HG03342 (cell line): ENCODE data around the gene LRRTM4.

ENCODE experiments used
- ATAC-seq: cut with Tn5 transposase; IDR thresholded peaks from one replicate; pipeline ENCODE4 v1.9.1; 2021; ENCODE audit warnings: mild to moderate bottlenecking, moderate library complexity; ENCODE audit not compliant: unreplicated experiment

The LRRTM4 gene

DNA sequence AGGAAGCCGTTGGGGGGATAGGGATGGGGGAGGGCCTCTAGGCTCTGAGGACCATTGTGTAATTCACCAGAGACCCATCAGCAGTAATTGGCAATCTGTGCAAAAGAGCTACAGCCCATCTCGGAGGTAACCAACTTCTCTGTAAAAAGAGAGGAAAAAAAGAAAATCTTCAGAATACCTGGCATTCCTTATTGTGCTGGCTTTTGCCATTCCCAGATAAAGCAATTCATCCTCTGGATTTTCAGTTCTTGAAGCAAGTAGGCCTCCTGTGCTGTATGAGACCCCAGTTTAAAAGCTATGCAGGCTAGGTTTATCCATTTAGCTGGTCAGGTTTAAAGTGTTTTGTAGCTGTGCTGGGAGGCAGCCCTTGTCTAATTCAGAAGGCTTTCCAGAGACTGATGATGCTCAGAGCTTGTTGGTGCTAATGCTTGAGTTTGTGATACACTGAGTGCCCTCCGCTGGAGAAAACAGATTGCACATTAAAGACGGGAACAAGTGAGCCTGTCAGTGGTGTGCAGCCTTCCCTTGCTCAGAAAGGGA is at the start of gene LRRTM4:
LRRTM4 (minus strand) TSS at position 446 of the 540 bp plus-strand sequence.
- no peak for ATAC-seq

DNA sequence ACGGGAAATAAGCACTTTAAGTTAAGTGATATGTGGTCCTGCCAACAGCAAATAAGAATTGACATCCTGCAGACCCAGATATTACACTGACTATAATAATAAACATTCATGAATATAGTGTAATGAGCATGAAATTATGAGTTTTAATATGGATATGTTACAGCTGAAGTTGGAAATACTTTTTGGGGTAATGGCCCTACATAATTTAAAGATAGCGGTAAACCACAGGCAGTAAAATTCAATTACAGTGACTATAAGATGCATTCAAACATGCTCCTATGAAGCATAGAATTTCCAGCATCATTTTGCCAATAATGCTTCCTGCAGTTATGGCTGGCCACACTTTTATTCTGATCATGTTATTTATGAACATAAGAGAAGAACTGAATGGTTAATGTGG is 49.4 kb upstream of the LRRTM4 start:
- no peak for ATAC-seq

DNA sequence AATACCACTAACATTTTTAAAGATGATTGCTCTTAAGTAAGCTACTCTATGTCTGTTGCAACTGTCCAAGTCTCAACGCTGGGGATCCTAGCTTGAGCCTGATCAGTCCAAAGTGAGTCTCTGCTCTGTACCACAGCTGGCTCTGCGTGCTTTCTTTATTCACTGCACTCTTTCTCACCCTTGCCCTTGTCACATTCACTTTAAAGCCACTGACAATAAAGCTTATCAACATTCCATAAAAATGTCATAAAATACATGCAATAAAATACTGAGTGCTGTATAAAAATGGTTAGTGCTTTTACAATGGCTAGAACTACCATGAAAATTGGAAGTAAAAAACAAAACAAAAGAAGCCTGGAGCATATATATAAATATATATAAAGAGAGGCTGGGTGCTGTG is 45.5 kb upstream of the LRRTM4 start:
- no peak for ATAC-seq

DNA sequence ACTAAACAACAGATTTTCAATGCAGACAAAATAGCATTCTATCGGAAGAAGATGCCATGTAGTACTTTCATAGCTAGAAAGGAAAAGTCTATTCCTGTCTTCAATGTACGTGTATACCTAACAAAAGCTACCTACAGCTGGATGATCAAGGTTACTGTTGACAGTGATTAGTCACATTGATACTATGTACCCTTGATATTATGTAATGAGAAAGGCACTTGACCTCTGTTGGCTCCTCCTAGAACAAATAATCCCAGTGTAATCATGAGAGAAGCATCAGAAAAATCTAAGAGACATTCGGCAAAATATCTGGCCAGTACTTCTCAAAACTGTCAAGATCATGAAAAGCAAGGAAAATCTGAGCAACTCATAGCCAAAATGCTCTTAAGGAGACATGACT is 44.4 kb upstream of the LRRTM4 start:
- ATAC-seq = no peak

DNA sequence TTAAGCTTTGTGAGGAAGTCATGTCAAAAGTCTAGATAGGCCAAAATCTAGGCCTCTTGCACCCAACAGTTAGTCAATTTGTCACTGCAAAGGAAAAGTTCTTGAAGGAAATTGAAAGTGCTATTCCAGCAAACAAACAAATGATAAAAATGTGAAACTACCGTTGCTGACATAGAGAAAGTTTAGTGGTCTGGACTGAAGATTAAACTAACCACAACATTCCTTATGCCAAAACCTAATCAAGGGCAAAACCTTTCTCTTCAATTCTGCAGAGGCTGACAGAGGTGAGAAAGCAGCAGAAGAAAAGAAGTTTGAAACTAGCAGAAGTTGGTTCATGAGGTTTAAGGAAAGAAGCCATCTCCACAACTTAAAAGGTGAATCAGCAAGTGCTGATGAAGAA is 44.0 kb upstream of the LRRTM4 start:
- ATAC-seq = no peak

DNA sequence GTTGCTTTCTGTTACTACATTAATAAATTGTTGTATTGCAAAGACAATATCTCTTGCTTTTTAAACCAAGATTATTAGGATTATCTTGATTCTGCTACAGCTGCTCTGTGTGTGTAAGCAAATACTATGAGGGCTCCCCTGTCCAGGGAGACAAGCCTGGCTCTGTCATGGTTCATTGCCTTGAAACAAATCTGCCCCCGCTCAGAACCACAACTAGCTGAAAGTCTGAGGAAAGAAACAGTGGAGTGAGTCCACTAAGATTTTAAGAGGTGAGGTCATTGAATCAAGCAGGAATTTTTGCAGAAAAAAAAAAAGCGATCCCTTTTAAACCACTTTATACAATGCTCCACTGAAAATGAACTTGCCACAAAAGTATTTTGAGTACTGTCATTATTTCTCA is 30.8 kb upstream of the LRRTM4 start:
- no peak for ATAC-seq

DNA sequence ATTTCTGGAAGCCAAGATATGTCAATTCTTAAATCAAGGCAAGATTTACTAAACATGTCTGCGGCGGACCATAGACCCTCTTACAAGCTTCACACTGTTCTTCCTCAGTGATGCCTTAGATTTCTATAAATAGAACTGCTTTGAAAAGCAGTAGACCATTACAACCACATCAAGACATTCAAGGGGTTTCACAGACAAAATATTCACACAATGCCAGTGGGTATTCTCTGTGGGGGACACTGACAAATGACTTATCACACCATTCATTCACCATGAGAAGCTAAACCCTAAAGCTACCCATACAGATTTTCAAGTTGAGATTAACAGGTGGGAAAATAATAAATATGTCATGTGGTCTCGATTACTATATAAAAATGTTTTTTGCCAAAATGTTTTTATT is 15.9 kb upstream of the LRRTM4 start:
- no peak for ATAC-seq

DNA sequence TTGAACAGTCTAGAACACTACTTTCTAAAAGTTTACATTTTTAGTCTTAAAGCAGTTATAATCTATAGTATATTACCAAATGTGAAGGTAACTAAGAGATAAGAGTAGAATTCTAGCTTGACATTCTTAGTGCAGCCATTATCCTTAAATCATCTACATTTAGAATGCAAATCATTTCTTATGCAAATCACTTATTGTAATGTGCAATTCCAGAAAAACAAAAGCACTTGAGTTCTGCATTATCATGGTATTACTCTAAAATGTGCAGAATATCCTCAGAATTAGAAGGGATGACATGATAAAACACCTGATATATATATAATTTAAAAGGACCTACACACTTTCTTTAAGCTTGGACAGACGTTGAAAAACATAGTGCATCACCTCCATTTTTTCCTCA is 712 bp upstream of the LRRTM4 start:
- no peak for ATAC-seq

DNA sequence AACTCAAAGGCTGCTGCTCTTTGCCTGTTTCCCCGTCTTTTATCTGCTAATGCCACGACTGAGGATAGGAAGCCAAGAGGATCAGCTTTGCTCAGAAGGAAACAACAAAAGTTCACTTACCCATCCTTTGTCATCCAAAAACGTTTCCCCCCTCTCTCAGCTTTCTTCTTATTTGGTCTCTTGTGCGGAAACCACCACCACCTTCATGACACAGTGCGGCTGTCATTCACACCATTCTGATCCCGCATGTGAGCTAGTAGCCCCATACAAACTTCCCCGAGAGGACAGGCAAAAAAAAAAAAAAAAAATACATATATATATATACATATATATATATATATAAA is 656 bp downstream of the LRRTM4 start:
- ATAC-seq = no peak

DNA sequence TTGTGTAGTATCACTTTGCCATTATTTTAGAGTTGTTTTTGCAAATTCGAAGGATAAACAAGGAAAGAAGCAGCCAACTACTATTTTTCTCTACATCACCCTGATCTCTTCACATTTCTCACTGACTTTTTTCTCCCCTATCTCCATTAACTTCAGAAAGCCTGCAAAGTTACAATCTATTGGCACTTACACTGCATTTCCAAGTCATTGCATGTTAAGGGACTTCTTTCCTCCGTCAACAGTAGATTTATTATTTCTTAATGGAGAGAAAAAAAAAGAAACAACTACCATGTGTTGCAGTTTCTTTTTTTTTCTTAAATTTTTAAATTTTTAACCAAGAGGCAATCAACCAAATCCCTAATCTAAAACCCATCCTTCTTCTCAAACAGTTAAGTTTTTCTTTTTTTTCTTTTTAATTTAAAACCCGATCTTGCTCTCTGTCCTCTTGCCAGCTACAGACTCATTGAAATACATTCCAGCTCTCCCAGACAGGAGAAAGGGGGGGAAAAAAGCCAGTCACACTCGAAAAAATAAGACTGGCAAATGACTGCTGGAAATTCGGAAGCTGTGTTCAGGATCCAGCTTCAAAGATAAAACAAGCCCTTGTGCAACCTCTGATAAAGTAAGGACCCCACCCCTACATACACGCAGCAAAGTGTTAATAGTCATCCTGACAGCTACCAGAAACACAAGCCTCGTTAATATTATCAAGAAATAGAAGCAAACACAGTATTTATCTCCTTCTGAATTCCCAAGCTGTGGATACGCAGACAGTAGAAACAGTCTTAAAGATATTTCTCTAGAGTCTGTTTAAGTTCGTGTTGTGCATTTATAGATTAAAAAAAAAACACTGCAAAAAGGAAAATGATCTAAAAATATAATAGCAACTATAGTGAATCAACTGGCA is 1.3 kb downstream of the LRRTM4 start:
- no peak for ATAC-seq

DNA sequence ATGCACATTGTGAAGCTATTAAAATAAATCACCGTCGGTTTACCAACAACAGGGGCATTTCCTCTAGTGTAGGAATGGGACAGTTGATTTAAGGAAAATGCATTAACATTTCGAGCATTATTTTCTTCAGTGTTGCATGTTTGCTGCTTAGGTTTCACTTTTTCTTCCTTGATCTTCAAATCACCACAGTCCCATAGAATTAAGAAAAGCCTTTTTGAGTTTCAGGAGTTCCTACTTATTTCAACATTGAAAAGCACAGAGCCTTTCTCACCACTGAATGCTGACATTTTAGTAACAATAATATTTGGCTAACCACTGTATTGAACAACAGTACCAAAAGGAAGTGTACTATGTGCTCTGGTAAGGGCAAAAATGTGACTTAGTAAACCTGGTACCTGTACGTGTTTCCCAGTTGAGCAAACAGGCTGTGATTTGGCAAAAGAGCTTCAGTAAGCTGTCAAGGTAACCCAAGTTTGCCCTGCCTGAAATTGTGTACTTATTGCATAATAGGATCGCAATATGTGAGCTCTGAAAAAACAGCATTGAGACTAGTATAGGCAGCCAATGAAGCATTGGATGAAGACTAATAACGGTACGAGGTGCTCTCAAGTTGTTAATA is 2.2 kb downstream of the LRRTM4 start:
- ATAC-seq = no peak

DNA sequence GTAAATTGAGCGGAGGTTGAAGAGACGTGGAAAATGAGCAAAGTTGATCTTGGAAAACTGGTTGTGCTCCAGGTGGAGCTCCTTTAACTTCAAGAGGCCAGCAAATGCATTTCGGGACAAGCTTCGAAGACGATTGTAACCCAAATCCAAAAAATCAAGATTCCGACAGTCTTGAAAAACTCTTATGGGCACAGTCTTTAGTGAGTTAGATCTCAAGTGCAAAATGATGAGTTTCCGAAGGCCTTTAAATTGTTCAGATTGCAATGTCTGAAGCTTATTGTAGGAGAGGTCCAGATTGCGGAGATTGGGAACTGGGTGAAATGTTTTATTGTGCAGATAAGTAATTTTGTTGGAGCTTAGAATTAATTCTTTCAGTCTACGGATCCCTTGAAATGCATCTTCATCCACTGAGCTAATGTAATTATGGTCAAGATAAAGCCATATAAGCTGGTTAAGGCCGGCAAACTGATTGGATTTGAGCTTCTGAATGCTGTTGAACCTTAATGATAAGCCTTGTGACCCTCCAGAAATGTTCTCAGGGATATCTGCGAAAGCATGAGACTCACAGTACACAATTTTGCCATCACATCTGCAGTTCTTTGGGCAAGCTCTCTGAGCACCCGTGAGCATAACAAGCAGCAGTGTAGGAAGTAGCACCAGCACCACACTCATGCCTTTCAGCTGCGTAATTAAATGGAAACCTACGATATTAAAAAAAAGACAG is 2.9 kb downstream of the LRRTM4 start:
- no peak for ATAC-seq

DNA sequence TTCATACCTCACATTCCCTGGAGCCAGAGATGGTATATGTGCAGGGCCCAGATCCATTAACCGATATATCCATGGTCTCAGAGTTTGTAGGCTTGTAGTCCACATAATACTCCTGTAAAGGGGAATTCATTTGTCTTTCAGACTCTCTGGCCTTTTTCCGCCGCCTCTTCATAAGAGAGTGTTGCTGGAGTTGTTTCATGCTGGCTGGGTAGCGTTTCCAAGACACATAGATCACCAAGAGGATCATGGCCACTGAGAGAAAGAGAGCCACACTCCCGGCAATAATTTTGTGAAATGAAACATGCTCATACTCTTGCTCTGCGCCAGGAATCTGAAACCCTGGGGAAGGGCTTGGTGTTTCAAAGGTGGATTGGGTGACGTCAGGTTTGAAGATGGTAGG is 3.9 kb downstream of the LRRTM4 start:
- ATAC-seq = no peak

DNA sequence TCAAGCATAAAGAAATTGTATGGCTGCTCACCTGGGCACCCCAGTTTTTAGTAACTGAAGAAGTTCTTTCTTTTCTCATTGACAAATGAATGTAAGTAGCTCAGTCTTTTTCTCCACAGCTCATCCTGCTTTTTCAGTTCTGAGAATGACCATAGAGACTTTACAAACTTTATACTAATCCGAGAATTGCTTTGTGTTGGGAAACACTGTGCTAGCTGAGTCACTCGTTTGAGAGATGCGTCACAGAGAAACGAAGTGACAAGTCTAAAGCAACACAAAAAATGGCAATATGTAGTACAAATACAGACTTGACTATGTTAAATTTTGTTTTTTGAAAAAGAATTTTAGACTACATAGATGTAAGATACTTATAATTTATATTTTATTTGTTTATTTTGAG is 9.0 kb downstream of the LRRTM4 start:
- no peak for ATAC-seq

DNA sequence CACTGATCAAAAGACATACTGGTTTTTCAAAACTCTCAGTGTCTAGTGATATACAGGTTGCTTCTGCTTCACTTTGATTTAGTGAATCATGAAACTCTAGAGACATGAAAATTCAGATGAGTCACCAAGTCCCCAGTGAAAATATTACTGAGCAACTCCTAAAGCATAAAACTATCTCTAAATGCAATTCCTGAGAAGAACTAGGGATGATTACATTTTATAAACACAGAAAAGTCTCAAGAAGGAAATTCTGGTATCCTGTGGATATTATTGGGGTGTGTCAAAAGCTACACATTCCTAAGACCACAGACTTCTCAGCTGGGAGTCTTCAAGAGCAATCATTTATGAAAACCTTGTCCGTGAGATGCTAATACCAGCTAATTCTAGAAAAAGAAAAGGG is 9.7 kb downstream of the LRRTM4 start:
- no peak for ATAC-seq

DNA sequence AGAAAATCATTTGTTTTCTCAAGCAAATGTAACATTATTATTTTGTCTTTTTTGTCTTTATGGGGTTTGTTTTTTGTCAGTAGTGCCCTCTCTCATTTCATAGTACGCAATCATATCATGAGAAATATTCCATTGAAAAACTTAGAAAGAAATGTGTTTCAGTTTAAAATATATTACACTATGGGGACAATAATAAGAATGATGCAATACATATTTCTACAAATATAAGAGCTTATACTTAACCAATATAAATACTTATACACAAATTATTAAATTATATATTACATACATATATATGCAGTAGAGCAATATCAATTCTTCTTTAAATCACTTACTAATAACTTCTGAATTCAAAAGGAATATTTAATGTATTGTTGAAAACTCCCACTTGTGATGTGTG is 13.7 kb downstream of the LRRTM4 start:
- ATAC-seq = no peak

DNA sequence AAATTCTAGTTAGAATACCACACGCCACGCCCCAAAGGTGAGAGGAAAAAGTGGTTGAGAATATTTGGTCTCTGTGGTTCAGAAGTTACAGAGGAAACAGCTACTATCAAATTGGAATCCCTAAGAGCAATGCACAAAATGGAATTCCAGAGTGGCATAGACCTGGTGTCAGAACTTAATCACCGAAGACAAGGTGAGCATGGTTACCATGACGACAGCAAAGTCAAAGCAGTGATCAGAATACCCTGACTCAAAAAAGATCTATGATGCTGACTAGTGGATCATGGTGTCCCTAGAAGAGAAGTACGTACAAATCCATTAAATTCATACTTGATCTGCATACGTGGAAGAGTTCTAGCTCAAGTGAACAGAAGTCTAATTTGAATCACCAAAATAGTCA is 14.5 kb downstream of the LRRTM4 start:
- ATAC-seq = no peak

DNA sequence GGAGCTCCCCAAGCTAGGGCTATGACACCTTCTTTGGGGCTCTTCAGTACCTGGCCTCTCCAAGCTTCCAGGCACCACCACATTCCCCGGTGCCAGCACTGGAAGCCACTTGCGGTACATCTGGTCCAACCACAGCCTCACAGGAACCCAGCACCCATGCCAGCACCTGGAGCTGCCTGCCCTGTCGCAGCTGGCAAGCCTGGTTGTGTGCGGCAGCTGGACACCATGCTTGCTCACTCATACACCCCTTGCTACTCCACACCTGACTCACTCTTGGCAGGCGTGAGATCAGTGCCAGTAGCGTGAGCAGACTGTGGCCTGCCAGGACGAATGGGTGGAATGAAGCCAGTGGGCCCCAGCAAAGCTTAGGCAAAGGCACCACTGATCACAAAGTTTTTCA is 34.0 kb downstream of the LRRTM4 start:
- no peak for ATAC-seq

DNA sequence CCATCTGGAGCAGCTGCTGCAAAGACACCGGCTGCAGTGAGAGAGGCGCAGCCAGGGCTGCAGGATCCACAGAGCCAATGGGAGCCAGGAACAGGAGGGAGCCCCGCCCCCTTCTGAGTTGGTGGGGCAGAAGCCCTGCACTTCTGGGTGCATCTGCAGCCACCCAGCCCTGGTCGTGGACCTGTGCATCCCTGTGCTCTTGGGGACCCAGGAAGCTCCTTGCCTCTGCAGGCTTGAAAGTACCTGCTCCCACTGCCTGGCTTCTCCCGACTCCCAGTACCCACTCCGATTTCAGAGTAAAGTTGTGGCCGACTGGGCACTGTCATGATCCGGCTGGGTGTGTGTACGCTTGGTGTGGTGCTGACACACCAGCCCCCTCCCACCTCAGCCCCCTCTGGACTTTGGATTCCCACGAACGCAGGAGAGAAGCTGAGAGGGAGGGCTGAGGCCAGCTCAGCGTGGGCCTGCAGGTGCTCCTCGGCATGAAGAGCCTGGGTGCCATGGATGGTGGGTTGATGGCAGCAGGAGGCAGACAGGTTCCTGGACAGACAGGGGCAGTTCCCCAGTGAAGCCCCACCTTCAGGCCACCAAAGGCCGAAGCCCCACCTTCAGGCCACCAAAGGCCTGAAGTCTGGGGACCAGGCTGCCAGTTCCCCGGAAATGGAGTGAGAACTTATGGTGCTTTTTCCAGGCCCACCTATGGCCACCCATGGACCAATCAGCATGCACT is 34.9 kb downstream of the LRRTM4 start:
- ATAC-seq = no peak

DNA sequence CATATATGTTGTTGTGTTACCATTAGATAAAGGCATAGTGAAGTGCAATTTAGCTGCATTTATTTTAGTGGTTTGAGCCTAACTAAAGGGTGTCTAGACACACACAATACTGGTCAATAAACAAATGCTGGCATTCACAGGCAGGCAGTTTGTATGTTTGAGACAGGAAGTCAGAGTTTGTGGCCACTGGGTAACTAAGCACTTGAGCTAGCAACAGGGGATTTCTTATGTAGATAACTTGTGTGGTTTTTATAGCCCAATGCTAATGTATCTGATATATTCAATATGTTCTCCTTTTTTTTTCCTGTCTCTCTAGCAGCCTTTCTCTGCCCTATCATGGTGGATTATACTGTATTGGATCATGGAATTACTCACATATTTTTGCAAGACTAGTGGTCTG is 38.1 kb downstream of the LRRTM4 start:
- no peak for ATAC-seq

DNA sequence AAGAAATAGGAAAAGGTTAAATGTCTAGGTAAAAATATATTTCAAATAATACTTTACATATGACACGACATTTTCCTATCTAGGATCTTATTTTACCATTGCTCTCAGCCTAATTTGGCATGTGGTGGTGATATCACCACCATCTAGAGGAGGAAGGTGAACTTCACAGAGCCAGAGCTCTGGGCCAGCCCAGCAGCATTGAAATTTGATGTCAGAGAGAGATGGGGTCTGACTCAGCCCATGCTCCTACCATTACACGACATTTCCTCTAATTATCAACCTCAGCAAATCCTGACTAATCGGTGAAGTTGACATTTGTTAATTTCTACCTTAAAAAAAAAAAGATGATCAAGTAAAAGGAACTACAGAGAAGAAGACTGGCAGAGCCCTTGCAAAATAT is 42.3 kb downstream of the LRRTM4 start:
- ATAC-seq = no peak
